ENCODE data around the gene ANKRD13A.

- TF ChIP-seq MAX (IDR thresholded peaks at IDR 0.05; ENCODE audit: insufficient read depth, insufficient read length) (no peak), EZH2 (IDR thresholded peaks at IDR 0.05; ENCODE audit: borderline replicate concordance, low read depth, low read length, severe bottlenecking) (no peak)
- TF ChIP-seq, protein P1, sequence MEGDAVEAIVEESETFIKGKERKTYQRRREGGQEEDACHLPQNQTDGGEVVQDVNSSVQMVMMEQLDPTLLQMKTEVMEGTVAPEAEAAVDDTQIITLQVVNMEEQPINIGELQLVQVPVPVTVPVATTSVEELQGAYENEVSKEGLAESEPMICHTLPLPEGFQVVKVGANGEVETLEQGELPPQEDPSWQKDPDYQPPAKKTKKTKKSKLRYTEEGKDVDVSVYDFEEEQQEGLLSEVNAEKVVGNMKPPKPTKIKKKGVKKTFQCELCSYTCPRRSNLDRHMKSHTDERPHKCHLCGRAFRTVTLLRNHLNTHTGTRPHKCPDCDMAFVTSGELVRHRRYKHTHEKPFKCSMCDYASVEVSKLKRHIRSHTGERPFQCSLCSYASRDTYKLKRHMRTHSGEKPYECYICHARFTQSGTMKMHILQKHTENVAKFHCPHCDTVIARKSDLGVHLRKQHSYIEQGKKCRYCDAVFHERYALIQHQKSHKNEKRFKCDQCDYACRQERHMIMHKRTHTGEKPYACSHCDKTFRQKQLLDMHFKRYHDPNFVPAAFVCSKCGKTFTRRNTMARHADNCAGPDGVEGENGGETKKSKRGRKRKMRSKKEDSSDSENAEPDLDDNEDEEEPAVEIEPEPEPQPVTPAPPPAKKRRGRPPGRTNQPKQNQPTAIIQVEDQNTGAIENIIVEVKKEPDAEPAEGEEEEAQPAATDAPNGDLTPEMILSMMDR (IDR thresholded peaks at IDR 0.05; ENCODE audit: extremely low read depth in 1 of 2, insufficient read depth in 1 of 2, low read depth in 1 of 2, low read length in 2 of 2), result no peak
Measured at GRCh38 chr12:109993091-109993490, 6.1 kb upstream of the ANKRD13A start.
